GM21723 (cell line): ENCODE measurements around the gene ABHD18.
"Not testable (repeated sequence)": the region's sequence is repeated elsewhere in the genome, so short reads cannot be mapped to it uniquely, and the experiment has no call there.

Source experiments
- ATAC-seq: cut with Tn5 transposase; IDR thresholded peaks from one replicate; pipeline ENCODE4 v1.9.1; 2021; ENCODE audit warnings: mild to moderate bottlenecking, moderate library complexity; ENCODE audit not compliant: unreplicated experiment

The ABHD18 gene

DNA sequence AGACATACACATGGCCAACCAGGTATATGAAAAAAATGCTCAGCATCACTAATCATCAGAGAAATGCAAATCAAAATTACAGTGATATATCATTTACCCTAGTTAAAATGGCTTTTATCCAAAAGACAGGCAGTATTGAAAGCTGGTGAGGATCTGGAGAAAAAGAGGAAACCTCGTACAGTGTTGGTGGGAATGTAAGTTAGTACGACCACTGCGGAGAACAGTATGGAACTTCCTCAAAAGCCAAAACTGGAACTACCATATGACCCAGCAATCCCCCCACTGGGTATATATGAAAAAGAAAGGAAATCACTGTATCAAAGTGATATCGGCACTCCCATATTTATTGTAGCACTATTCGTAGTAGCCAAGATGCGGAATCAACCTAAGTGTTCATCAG is 23.4 kb downstream of the ABHD18 start:
- no peak for ATAC-seq

GRCh38 chr4:127993151-127993550 is 27.9 kb downstream of the ABHD18 start:
- ATAC-seq = no peak

GRCh38 chr4:127995776-127996175 is 30.6 kb downstream of the ABHD18 start:
- no peak for ATAC-seq

GRCh38 chr4:127996521-127996920 is 31.3 kb downstream of the ABHD18 start:
- ATAC-seq = not testable (repeated sequence)

DNA sequence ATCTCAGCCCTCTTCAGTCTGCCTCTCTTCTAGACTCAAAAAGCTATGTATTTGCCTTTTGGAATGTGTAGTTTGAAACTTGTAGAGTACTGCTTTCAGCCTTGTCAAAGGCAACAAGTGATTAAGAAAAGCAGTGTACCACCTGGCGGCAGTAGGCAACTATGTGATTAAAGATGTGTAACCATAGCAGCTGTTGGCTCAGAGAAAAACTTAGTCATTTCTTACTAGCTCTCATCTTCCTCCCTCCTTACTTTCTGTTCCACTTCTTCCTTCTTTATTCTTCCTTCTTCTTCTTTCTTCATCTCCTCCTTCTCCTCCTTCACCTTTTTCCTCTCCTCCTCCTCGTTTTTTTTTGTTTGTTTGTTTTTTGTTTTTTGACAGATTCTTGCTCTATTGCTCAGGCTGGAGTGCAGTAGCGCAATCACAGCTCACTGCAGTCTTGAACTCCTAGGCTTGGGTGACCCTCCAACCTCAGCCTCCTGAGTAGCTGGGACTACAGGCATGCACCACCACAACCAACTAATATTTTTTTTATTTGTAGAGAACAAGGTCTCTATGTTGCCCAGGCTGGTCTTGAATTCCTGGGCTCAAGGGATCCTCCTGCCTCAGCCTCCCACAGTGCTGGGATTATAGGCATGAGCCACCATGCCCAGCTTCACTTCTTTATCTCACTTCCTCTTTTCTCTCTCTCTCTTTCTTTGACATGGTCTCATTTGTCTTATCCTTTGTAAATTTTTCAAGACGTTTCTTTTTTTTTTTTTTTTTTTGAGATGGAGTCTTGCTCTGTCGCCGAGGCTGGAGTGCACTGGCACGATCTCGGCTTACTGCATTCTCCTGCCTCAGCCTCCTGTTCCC is 32.6 kb downstream of the ABHD18 start:
- ATAC-seq = peak; percentile 98

DNA sequence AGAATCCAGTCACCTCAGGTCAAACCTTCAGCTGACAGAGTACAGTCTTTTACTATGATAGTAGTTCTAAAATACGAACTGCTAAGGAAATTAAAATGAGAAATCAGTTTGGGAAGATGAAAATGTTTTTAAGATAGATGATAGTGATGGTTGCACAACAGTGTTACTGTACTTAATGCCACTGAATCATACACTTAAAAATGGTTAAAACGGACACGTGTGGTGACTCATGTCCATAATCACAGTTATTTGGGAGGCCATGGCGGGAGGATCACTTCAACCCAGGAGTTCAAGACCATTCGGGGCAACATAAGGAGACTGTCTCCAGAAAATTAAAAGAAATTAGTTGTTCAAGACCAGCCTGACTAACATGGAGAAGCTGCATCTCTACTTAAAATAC is 41.4 kb downstream of the ABHD18 start:
- ATAC-seq = no peak

DNA sequence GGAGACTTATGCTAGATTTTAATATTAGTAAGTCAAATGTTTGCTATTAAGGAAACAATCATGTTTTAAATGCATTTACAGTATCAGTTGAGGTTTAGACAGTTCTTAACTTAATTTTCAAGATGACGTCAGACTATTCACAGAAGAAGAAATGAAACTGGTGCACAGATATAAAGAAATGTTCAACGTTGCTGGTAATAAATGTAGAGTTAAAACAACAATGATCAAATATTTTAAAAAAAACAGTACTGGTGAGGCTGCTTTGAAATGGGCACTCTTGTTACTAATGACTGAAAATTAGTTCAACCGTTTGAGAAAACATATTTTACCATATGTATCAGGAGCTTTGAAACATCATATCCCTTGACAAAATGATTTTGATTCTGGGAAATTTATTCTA is 44.2 kb downstream of the ABHD18 start:
- peak; percentile 48 for ATAC-seq

GRCh38 chr4:128025319-128025718 is 60.1 kb downstream of the ABHD18 start:
- ATAC-seq = no peak

DNA sequence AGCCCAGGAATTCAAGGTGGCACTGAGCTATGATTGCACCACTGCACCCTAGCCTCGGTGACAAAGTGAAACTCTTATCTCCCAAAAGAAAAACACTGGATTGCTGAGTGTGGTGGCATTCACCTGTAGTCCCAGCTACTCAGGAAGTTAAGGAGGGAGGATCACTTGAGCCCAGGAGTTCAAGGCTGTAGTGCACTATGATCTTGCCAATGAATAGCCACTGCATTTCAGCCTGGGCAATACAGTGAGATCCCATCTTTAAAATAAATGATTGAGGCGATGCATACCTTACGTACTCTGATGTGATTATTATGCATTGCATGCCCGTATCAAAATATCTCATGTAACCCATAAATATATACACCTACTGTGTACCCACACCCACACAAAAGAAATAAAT is 64.7 kb downstream of the ABHD18 start:
- no peak for ATAC-seq

DNA sequence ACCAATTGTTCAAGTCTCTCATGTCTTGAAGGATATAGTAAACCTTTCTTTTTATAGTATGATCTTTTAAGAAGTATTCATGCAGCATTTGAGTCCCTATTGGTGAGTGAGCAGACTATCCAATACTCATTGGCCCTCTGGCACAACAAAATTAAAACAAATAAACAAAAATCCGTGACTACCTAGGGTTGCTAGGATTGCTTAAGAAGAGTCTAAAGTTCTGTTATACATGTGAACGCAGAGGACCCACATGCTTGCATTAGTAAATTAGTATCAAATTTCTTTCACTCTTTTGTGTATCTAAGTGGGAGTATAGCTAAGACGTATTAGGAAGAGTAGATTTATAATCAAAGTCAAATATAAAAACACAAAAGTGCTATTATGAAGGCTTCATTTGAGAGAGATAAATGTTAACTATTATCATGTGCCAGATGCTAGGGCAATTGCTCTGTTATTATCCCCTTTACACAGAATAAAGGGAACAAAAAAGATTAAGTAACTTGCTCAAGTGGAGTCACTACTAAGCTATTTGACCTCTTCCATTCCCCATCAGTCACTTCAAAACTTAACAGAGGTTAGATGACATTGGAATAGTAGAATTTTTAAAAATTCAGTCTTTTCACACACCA is 66.7 kb downstream of the ABHD18 start:
- no peak for ATAC-seq

DNA sequence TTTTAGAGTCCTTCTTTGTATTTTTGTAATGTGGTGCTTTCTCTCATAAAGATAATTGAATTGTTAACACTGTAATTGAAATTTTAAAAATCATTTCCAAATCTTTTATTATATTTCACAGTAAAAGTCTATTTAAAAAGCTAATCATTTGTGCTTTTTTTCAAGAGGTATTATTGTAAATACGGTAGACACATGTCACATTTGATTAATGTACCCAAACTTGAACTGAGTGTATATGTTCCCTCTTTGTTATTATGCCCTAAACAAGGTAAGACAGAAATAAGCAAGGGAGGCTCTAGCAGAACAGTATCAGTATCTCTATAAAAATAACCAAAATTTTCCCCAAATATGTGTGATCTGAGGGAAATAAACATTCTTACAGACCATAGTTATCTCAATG is 74.4 kb downstream of the ABHD18 start:
- ATAC-seq = no peak

GRCh38 chr4:128047019-128047418 is 81.8 kb downstream of the ABHD18 start:
- ATAC-seq = not testable (repeated sequence)

- ATAC-seq = not testable (repeated sequence)
These were observed 82.3 kb downstream of the ABHD18 start for GRCh38 chr4:128047514-128047913.

DNA sequence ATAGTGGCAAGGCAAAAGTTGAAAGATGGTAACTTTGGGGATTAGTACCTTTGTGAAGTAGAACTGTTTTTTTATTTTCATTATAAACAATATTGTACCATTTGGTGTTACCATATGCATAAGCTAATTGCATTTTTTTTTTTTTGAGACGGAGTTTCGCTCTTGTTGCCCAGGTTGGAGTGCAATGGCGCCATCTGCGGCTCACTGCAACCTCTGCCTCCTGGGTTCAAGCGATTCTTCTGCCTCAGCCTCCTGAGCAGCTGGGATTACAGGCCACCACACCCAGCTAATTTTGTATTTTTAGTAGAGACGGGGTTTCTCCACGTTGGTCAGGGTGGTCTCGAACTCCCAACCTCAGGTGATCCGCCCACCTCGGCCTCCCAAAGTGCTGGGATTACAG is 86.0 kb downstream of the ABHD18 start:
- ATAC-seq = not testable (repeated sequence)

DNA sequence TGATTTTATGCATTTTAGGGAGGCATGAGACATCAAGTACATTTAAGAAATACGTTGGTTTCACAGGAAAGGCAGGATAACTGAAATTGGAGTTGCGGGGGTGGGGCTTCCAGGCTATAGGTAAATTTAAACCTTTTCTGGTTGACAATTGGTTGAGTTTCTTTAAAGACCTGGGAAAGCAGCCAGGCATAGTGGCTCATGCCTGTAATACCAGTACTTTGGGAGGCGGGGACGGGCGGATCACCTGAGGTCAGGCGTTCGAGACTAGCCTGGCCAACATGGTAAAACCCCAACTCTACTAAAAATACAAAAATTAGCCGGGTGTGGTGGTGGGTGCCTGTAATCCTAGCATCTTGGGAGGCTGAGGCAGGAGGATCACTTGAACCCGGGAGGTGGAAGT is 89.7 kb downstream of the ABHD18 start:
- not testable (repeated sequence) for ATAC-seq

GRCh38 chr4:128055441-128056206 is 90.4 kb downstream of the ABHD18 start:
- ATAC-seq = not testable (repeated sequence)

GRCh38 chr4:128056396-128056795 is 91.2 kb downstream of the ABHD18 start:
- ATAC-seq = no peak

- ATAC-seq = no peak
These were observed 95.0 kb downstream of the ABHD18 start for GRCh38 chr4:128060121-128060698.

GRCh38 chr4:128060699-128061565 is 95.7 kb downstream of the ABHD18 start, which contains the start of gene LARP1B:
Gene LARP1B (plus strand): TSS chr4:128061312. CDS start chr4:128074952, 13,640 bp downstream.
- peak; percentile 91 for ATAC-seq
